Natural killer cell (primary cell): Measurements from ENCODE around the gene SPRED1. TPM values are rescaled to one million over a fixed set of nuclear protein-coding genes. Genes with fewer than 3 reads are reported as not detected.

Experiments used
- ATAC-seq, 3 donors: fragments of 150-1000 bp in 2 of 3; fragments of 200-7000 bp in 1 of 3; cut with Tn5 transposase; 1 replicate in 1 of 3; 2 replicates in 2 of 3; pipeline ENCODE4 v1.10.0; 2021; ENCODE audit warnings: mild to moderate bottlenecking in 2 of 3, moderate library complexity in 2 of 3
- DNase-seq, 2 donors: peaks; one replicate each; pipeline versions ENCODE4 v3.0.0 to v3.0.0-alpha.2; 2013 to 2021; ENCODE audit warnings: mixed read lengths in 1 of 2
- H3K27ac ChIP-seq: one replicate; pipeline ENCODE4 v1.5.1; 2013; ENCODE audit warnings: mild to moderate bottlenecking, low read length
- H3K27me3 ChIP-seq: one replicate; pipeline ENCODE4 v1.6.1; 2013; ENCODE audit warnings: low read length; ENCODE audit not compliant: control insufficient read depth, insufficient read depth
- H3K36me3 ChIP-seq: one replicate; pipeline ENCODE4 v1.6.1; 2013; ENCODE audit warnings: low read length; ENCODE audit not compliant: control insufficient read depth, insufficient read depth
- H3K4me1 ChIP-seq: one replicate; pipeline ENCODE4 v1.6.1; 2013; ENCODE audit warnings: low read length; ENCODE audit not compliant: control insufficient read depth, insufficient read depth
- H3K4me3 ChIP-seq: one replicate; pipeline ENCODE4 v1.5.1; 2013; ENCODE audit warnings: low read length
- H3K9me3 ChIP-seq: one replicate; pipeline ENCODE4 v1.6.1; 2013; ENCODE audit warnings: low read length; ENCODE audit not compliant: control insufficient read depth, insufficient read depth
- H3K27ac Mint-ChIP-seq, 2 donors: one replicate each; pipeline ENCODE4 v1.8.0; 2022; ENCODE audit warnings: mild to moderate bottlenecking in 2 of 2, mixed read lengths in 2 of 2, moderate library complexity in 1 of 2
- H3K27me3 Mint-ChIP-seq, 2 donors: one replicate each; pipeline ENCODE4 v1.8.0; 2022; ENCODE audit warnings: low read depth in 2 of 2, mixed read lengths in 2 of 2
- H3K36me3 Mint-ChIP-seq: one replicate; pipeline ENCODE4 v1.8.0; 2022; ENCODE audit warnings: mixed read lengths
- H3K4me1 Mint-ChIP-seq, 2 donors: one replicate each; pipeline ENCODE4 v1.8.0; 2022; ENCODE audit warnings: mixed read lengths in 2 of 2
- H3K4me3 Mint-ChIP-seq: one replicate; pipeline ENCODE4 v1.8.0; 2022; ENCODE audit warnings: mild to moderate bottlenecking, moderate library complexity, mixed read lengths
- H3K9me3 Mint-ChIP-seq, 2 donors: one replicate each; pipeline ENCODE4 v1.8.0; 2022; ENCODE audit warnings: mixed read lengths in 2 of 2
- WGBS: methylation state at CpG from one replicate; pipeline ENCODE4 v1.1.7; 2013; ENCODE audit warnings: missing lambda C conversion rate; ENCODE audit not compliant: insufficient coverage; 5-methylcytosine and 5-hydroxymethylcytosine counted together
- intact Hi-C: fragments of 100-400 bp; cut with micrococcal nuclease; formaldehyde crosslinking; loops from one replicate; pipeline ENCODE4 v1.14.2; 2022
- total RNA-seq, 4 donors: library from RNA; stranded (reverse); fragments of 120-200 nt in 1 of 4; gene quantifications; one replicate each; pipeline versions ENCODE4 v1.2.3 to v1.2.4, GENCODE V29; 2013 to 2022
- TF ChIP-seq, protein P1 (sequence below): fragments of 200-600 bp; IDR thresholded peaks from one replicate; pipeline ENCODE4 v1.8.0; 2022; ENCODE audit warnings: antibody characterized with exemption

SPRED1 gene
- total RNA-seq, 3 donors from 2014 or later (not counting 1 experiment from before 2014, with no cell fraction given) = 1.1 to 2.0 (median 1.5) TPM

DNA sequence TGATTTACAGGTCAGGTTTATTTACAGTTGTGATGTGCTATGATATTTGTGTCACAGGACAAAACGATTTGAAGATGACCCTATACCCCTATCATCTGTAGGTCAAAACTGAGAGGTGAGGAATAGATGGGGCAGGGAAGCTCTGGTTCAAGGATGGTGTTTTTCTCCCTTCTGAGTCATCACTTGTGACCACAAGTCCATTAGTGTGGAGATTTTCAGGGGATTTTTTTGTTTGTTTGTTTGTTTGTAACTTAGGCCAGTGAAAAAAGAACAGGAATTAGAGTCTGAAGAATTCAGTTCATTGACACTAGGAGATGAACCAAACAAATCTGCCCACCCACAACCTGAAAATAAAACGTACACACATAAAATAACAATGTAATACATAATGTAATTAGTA, 138.6 kb downstream of the SPRED1 start:
- Histone ChIP-seq H3K27ac (no peak overlapping the region), H3K9me3 (no peaks in the 10 kb centered on the region), H3K4me3 (no peak overlapping the region), H3K36me3 (no peaks in the 10 kb centered on the region), H3K27me3 (no peaks in the 10 kb centered on the region), H3K4me1 (no peaks in the 10 kb centered on the region)
- ATAC-seq (no peak), DNase-seq (no peak)
- Mint-ChIP-seq H3K9me3 (no peaks in the 10 kb centered on the region), H3K4me3 (no peak overlapping the region), H3K4me1 (no peaks in the 10 kb centered on the region), H3K27me3 (peaks cover 9 to 38% of the 10 kb centered on the region in 2 donors), H3K36me3 (no peaks in the 10 kb centered on the region), H3K27ac (no peak overlapping the region)
- intact Hi-C loops = loop anchor here (2.0 kb wide), 1 partner anchor 396 kb away; no protein-coding TSS in a partner anchor
- no CpG with 5 or more reads among the region's 2 CpGs for WGBS
- TF ChIP-seq, protein P1, sequence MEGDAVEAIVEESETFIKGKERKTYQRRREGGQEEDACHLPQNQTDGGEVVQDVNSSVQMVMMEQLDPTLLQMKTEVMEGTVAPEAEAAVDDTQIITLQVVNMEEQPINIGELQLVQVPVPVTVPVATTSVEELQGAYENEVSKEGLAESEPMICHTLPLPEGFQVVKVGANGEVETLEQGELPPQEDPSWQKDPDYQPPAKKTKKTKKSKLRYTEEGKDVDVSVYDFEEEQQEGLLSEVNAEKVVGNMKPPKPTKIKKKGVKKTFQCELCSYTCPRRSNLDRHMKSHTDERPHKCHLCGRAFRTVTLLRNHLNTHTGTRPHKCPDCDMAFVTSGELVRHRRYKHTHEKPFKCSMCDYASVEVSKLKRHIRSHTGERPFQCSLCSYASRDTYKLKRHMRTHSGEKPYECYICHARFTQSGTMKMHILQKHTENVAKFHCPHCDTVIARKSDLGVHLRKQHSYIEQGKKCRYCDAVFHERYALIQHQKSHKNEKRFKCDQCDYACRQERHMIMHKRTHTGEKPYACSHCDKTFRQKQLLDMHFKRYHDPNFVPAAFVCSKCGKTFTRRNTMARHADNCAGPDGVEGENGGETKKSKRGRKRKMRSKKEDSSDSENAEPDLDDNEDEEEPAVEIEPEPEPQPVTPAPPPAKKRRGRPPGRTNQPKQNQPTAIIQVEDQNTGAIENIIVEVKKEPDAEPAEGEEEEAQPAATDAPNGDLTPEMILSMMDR = no peak

DNA sequence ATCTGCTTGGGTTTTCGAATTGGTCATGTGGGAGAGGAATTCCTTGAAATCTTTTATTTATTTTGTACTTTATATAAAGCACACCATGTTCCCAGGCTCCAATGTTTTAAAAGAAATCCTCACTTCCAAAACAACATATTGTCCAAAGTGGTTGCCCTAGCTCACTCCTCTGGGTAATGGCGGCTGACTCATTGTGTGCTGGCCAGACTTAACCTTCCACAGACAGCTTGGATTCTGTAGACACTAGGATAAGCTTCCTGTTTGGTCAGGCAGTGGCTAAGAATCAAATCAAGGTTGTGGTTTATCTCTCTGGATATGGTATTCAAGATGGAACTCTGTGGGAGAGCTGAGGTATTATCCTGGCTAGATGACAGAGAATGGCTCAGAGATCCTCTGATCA, 145.5 kb downstream of the SPRED1 start:
- H3K9me3 ChIP-seq = no peaks in the 10 kb centered on the region
- no peaks in the 10 kb centered on the region for H3K4me1 Mint-ChIP-seq
- no peak overlapping the region for H3K4me3 Mint-ChIP-seq
- H3K9me3 Mint-ChIP-seq = no peaks in the 10 kb centered on the region
- H3K27me3 Mint-ChIP-seq = peaks cover 14 to 43% of the 10 kb centered on the region in 2 donors
- no peak for DNase-seq
- intact Hi-C loops = no loop called here
- no peaks in the 10 kb centered on the region for H3K27me3 ChIP-seq
- no peak for ATAC-seq
- 88% methylated on average over 1 of the region's 2 CpGs for WGBS
- H3K4me1 ChIP-seq = no peaks in the 10 kb centered on the region
- no peak overlapping the region for H3K4me3 ChIP-seq
- TF ChIP-seq, protein P1 = no peak
- no peaks in the 10 kb centered on the region for H3K36me3 ChIP-seq
- H3K36me3 Mint-ChIP-seq = no peaks in the 10 kb centered on the region
- no peak overlapping the region for H3K27ac Mint-ChIP-seq
- no peak overlapping the region for H3K27ac ChIP-seq

DNA sequence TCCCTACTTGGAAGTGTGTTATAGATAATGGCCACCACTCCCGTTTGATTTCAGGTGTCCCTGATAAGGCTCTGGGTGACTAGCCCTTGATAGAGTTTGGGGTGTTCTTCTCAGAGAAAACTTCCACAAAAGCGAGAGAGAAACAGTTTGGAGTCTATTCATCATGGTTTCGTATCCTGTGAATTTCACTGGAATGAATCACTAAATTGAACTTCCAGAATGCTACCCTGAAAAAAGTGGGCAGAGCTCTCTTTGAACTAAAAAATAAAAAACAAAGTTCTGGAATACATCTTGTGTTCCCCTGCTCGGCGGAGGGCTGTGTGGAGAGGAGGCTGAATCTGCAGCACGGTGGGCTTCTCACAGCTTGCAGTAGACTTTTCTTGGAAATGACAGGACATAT, 148.5 kb downstream of the SPRED1 start:
- H3K27me3 ChIP-seq = no peaks in the 10 kb centered on the region
- 87% methylated on average over 6 of the region's 6 CpGs for WGBS
- TF ChIP-seq, protein P1 = no peak

DNA sequence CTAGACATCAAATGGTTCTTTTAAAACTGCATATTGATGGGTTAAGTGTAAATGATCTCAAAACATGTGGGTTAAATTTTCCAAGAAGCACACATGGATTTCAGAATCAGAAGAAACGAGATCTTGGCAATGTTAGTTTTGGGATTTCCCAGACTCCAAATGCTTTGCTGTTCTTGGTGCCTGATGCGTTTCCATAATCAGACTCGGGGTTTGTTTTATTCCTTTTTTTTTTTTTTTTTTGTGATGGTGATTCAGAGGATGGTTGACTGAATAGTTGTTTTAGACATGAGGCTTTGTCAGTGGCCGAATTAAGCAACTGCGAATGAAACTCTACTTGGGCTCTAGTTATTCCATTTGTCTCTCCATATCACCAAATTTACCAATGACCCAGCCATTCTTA, 149.1 kb downstream of the SPRED1 start:
- WGBS = 87% methylated on average over 5 of the region's 5 CpGs
- Histone ChIP-seq H3K4me1 (no peaks in the 10 kb centered on the region), H3K27ac (no peak overlapping the region), H3K27me3 (no peaks in the 10 kb centered on the region), H3K36me3 (no peaks in the 10 kb centered on the region), H3K9me3 (no peaks in the 10 kb centered on the region), H3K4me3 (no peak overlapping the region)
- no peaks in the 10 kb centered on the region for H3K4me1 Mint-ChIP-seq
- intact Hi-C loops = no loop called here
- DNase-seq (no peak), ATAC-seq (no peak)
- peaks cover 9 to 20% of the 10 kb centered on the region in 2 donors for H3K27me3 Mint-ChIP-seq
- H3K36me3 Mint-ChIP-seq = no peaks in the 10 kb centered on the region
- TF ChIP-seq, protein P1 = no peak
- no peak overlapping the region for H3K27ac Mint-ChIP-seq
- H3K9me3 Mint-ChIP-seq = no peaks in the 10 kb centered on the region
- H3K4me3 Mint-ChIP-seq = no peak overlapping the region

More for the DNA sequence above, 148.5 kb downstream of the SPRED1 start:
- Mint-ChIP-seq H3K4me3 (no peak overlapping the region), H3K9me3 (no peaks in the 10 kb centered on the region), H3K27me3 (peaks cover 14 to 26% of the 10 kb centered on the region in 2 donors), H3K27ac (no peak overlapping the region), H3K4me1 (no peaks in the 10 kb centered on the region), H3K36me3 (no peaks in the 10 kb centered on the region)
- H3K4me1 ChIP-seq = no peaks in the 10 kb centered on the region
- DNase-seq (no peak), ATAC-seq (no peak)
- H3K36me3 ChIP-seq = no peaks in the 10 kb centered on the region
- H3K27ac ChIP-seq = no peak overlapping the region
- intact Hi-C loops = no loop called here
- H3K9me3 ChIP-seq = no peaks in the 10 kb centered on the region
- no peak overlapping the region for H3K4me3 ChIP-seq
